GM18951 (cell line): ENCODE measurements around the gene PAK1IP1.
"Not testable (repeated sequence)": the region's sequence is repeated elsewhere in the genome, so short reads cannot be mapped to it uniquely, and the experiment has no call there.

ENCODE experiments used
- POLR2A ChIP-seq: IDR thresholded peaks from 4 replicates; pipeline ENCODE4 v1.6.1; 2011; ENCODE audit warnings: mild to moderate bottlenecking; ENCODE audit not compliant: insufficient read length, insufficient read depth; ENCODE audit errors: extremely low read depth
- in situ Hi-C: fragments of 300-500 bp; cut with MboI; formaldehyde crosslinking; loops from one replicate; pipeline ENCODE4 v1.12.0; 2022; ENCODE audit warnings: low sequenced_read_pairs, mixed read lengths, inconsistent platforms; ENCODE audit not compliant: unreplicated experiment

The PAK1IP1 gene

DNA sequence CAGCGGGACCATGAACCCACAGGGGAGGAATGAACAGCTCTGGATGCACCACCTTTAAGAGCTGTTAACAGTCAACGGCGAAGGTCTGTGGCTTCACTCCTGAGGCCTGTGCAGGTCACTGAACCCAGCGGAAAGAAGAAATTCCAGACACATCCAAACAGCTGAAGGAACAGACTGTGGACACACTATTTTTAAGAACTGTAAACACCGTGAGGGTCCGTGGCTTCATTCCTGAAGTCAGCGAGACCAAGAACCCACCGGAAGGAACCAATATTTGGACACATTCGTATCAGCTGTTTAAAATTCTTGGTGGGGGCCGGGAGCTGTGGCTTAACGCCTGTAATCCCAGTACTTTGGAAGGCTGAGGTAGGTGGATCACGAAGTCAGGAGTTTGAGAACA lies 47.5 kb downstream of the PAK1IP1 start:
- in situ Hi-C loops = no loop called here
- TF ChIP-seq POLR2A = no peak

DNA sequence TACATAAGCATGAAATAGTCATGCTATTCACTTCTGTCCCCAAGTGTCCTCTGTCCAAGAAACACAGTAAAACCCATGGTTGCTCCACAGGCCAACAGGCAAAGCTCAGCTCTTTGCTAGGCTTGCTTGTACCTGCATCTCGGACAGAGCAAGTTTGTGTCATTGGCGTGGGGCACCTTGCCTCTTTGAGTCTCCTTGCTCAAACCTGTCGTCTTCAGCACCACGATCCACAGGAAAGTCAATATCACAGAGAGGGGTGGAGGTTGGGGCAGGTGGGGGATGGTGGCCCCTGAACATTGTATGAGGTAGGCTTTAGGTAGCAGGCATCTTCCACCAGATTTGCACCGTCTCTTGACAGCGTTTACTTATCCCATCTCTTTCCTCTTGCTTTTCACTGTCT lies 48.7 kb downstream of the PAK1IP1 start:
- in situ Hi-C loops = no loop called here
- TF ChIP-seq POLR2A = no peak

DNA sequence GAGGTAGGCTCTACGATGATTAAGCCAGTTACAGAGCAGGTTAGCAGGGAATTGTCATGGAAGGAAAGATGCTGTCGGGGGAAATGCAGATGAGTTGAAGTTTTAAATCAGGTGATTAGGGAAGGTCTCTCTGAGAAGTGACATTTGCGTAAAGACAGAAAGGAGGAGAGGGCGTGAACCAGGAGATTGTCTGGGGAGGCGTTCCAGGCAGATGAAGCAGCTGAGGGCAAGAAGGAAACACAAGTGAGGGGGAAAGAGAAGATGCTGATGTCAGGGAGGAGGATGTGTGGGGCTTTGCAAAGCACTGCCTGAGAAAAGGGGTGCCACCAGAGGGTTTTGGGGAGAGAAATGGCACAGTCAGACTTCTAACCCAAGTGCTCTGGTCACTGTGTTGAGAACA lies 50.3 kb downstream of the PAK1IP1 start:
- in situ Hi-C loops = no loop called here
- no peak for TF ChIP-seq POLR2A

DNA sequence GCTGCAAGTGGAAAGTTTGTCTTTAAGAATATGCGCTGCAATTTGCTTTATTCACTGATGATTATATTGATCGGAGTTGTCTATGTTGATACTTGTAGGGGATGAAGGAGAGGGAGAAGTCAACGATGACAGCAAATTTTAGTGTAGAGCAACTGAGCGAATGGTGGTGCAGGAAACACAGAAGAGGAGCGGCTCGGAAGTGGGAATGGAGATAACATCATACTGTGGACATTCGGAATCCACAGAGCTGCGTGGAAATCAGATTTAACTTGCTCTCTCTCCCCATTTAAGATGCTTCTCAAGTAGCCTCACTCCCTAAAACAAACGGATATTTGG lies 52.1 kb downstream of the PAK1IP1 start:
- TF ChIP-seq POLR2A = no peak
- in situ Hi-C loops = no loop called here

DNA sequence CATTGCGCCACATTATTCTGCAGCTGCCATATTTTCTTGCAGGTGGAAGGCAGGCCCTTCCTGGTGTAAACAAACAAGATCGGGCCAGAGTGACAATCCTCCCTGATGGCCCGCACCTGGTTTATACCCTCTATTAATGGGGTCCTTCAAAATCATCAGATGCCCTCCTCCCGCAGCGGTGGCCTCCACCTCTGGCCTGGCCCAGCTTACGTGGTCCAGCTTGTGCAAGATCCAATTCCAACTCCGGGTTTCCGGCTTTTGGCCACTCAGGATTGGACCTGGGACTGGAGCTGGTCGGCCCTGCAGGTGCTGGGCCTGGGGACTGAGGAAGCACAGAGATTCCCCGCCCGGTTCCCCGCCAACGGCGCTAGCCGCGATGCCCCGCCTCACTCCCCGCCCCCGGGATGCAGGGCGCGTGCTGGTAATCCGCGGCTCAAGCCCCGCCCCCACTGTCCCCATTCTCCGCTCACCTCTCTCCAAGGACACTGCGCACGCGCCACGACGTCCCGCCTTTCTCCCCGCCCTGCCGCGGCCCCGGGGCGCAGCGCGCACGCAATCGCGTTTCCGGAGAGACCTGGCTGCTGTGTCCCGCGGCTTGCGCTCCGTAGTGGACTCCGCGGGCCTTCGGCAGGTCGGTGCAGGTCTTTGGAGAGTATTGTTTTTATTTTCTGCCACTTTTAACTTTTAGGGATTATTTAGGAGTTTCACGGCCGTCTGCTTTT lies 52.6 kb downstream of the PAK1IP1 start, which contains the start of gene TMEM14B:
TMEM14B (plus strand) TSS at position 555 of the 722 bp plus-strand sequence. CDS start 1,441 bp downstream, outside the sequence.
- in situ Hi-C loops = no loop called here

DNA sequence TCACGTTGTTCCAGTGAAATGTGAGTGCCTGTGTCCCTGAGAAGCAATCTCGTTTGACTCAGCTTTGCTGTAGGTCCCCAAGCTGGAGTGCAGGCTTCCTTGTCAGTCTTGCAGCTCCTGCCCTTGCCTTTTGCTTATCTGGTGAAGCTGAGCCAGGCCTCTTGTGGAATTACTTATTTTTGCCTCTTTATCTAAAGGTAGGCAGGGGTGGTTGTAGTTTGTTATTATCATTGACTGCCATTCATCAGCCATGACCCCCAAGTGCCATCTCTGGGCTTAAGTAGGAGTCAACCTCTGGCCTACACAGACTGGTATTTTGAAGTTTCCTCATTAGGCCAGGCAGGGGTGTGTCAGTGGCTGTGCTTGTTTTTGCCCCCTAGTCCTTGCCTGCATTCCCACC lies 55.0 kb downstream of the PAK1IP1 start:
- in situ Hi-C loops = no loop called here
- TF ChIP-seq POLR2A = no peak

More for the DNA sequence above, 52.6 kb downstream of the PAK1IP1 start, which contains the start of gene TMEM14B:
- TF ChIP-seq POLR2A = peak; percentile 98

DNA sequence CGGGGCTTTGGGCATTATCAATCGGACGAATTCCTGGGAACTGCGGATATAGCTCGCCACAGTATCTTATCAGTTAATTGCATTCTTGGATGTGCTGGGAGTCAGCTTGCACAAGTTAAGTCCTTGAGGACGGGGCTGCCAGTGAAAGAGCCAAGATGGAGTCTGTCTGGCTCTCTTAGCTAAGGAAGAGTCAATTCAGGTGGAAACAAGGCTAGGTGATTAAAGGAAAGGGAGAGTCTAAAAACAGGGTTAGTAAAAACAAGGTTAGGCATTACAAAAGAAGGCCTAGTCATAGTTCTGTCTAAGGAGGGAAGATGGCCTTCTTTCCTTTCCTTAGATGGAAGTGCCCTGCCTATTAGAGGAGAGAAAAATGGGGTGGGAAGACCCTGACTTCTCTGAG lies 55.8 kb downstream of the PAK1IP1 start:
- in situ Hi-C loops = not testable (repeated sequence)

DNA sequence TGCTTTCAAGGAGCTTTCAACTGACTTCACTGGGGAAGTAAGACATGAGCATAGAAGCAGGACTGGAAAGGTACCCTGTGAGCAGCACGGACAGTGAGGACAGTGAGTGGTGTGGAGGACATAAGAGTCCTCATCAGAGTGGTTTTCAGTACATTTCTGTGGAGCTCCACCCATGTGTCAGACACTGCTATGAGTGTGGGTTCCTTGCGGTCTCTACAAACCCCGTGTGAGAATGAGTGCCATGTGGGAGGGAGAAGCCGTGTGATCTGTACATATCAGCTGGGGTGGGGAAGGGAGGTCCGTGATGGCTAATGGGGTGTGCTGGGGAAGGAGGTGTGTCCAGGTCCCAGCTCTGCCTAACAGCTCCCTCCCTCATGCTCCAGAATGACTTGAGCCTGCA lies 57.0 kb downstream of the PAK1IP1 start:
- in situ Hi-C loops = not testable (repeated sequence)

DNA sequence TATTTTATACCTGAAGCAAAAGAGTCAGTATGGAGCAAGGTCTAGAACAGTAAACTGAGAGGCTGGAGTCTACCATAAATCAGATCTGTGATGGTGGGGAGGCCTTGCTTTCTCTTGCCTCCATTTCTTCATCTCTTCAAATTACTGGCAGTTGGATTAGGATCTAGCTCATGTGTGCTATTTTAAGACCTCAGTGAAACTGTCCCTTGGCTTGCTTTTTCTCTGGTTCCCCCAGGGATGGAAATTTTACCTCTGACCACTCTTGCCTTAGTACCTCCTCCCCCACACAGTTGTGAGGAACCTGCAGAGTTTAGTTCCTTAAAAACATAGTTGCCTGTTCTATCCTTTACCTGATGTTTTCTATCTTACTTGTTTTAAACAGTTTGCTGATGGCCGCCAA lies 61.3 kb downstream of the PAK1IP1 start:
- no peak for TF ChIP-seq POLR2A
- in situ Hi-C loops = no loop called here
